ENCODE results near the gene TMEM178B. TPM values are rescaled to one million over a fixed set of nuclear protein-coding genes. Genes with fewer than 3 reads are reported as not detected.
A peak's percentile ranks its signal among the peaks of the same experiment; 100 is the strongest.
"Not testable (repeated sequence)": the region's sequence is repeated elsewhere in the genome, so short reads cannot be mapped to it uniquely, and the experiment has no call there.

Gene TMEM178B
- total and polyA plus RNA-seq, 9 donors = 0.40 to 1.1 (median 0.58) TPM

GRCh38 chr7:141113131-141113530 lies 39.3 kb downstream of the TMEM178B start:
- H3K36me3 ChIP-seq (ENCODE audit: control insufficient read depth, insufficient read depth, low read length) = no peaks in the 10 kb centered on the region
- no peaks in the 10 kb centered on the region for H3K9me3 ChIP-seq (replicated peaks; ENCODE audit: control insufficient read depth, low read depth, low read length)
- no peaks in the 10 kb centered on the region for H3K4me1 ChIP-seq (ENCODE audit: control insufficient read depth, insufficient read depth, low read length)
- H3K27ac ChIP-seq (ENCODE audit: low read length) = no peak overlapping the region
- no peaks in the 10 kb centered on the region for H3K27me3 ChIP-seq (ENCODE audit: control insufficient read depth, insufficient read depth, low read length)
- H3K4me3 ChIP-seq (ENCODE audit: low read length) = no peak overlapping the region
- no peak for DNase-seq
- WGBS (ENCODE audit: insufficient coverage) = 100% methylated on average over 1 of the region's 1 CpG

GRCh38 chr7:141114029-141114664 lies 40.3 kb downstream of the TMEM178B start:
- WGBS (ENCODE audit: insufficient coverage) = 59% methylated on average over 2 of the region's 2 CpGs
- no peaks in the 10 kb centered on the region for H3K27me3 ChIP-seq (ENCODE audit: control insufficient read depth, insufficient read depth, low read length)
- H3K36me3 ChIP-seq (ENCODE audit: control insufficient read depth, insufficient read depth, low read length) = no peaks in the 10 kb centered on the region
- H3K9me3 ChIP-seq (replicated peaks; ENCODE audit: control insufficient read depth, low read depth, low read length) = no peaks in the 10 kb centered on the region
- H3K27ac ChIP-seq (ENCODE audit: low read length) = no peak overlapping the region
- DNase-seq = no peak
- no peak overlapping the region for H3K4me3 ChIP-seq (ENCODE audit: low read length)
- no peaks in the 10 kb centered on the region for H3K4me1 ChIP-seq (ENCODE audit: control insufficient read depth, insufficient read depth, low read length)

- Histone ChIP-seq H3K9me3 (replicated peaks; ENCODE audit: control insufficient read depth, low read depth, low read length) (no peaks in the 10 kb centered on the region), H3K4me1 (ENCODE audit: control insufficient read depth, insufficient read depth, low read length) (no peaks in the 10 kb centered on the region), H3K27ac (ENCODE audit: low read length) (no peak overlapping the region), H3K36me3 (ENCODE audit: control insufficient read depth, insufficient read depth, low read length) (no peaks in the 10 kb centered on the region), H3K27me3 (ENCODE audit: control insufficient read depth, insufficient read depth, low read length) (no peaks in the 10 kb centered on the region), H3K4me3 (ENCODE audit: low read length) (no peak overlapping the region)
- DNase-seq = no peak
- WGBS (ENCODE audit: insufficient coverage) = 83% methylated on average over 1 of the region's 3 CpGs
These were observed 42.1 kb downstream of the TMEM178B start for GRCh38 chr7:141115965-141116364.

GRCh38 chr7:141116661-141117060 lies 42.8 kb downstream of the TMEM178B start:
- not testable (repeated sequence) for H3K4me3 ChIP-seq (ENCODE audit: low read length); H3K9me3 ChIP-seq (replicated peaks; ENCODE audit: control insufficient read depth, low read depth, low read length); H3K4me1 ChIP-seq (ENCODE audit: control insufficient read depth, insufficient read depth, low read length); DNase-seq; H3K27me3 ChIP-seq (ENCODE audit: control insufficient read depth, insufficient read depth, low read length); H3K27ac ChIP-seq (ENCODE audit: low read length); H3K36me3 ChIP-seq (ENCODE audit: control insufficient read depth, insufficient read depth, low read length)
- no CpG with 5 or more reads among the region's 2 CpGs for WGBS (ENCODE audit: insufficient coverage)

GRCh38 chr7:141118767-141119166 lies 44.9 kb downstream of the TMEM178B start:
- Histone ChIP-seq H3K9me3 (replicated peaks; ENCODE audit: control insufficient read depth, low read depth, low read length) (no peaks in the 10 kb centered on the region), H3K27ac (ENCODE audit: low read length) (no peak overlapping the region), H3K4me3 (ENCODE audit: low read length) (no peak overlapping the region), H3K4me1 (ENCODE audit: control insufficient read depth, insufficient read depth, low read length) (no peaks in the 10 kb centered on the region), H3K27me3 (ENCODE audit: control insufficient read depth, insufficient read depth, low read length) (no peaks in the 10 kb centered on the region), H3K36me3 (ENCODE audit: control insufficient read depth, insufficient read depth, low read length) (no peaks in the 10 kb centered on the region)
- DNase-seq = no peak
- whole genome bisulfite sequencing (ENCODE audit: insufficient coverage) = 73% methylated on average over 4 of the region's 6 CpGs

- 100% methylated on average over 1 of the region's 4 CpGs for WGBS (ENCODE audit: insufficient coverage)
- Histone ChIP-seq H3K4me1 (ENCODE audit: control insufficient read depth, insufficient read depth, low read length) (no peaks in the 10 kb centered on the region), H3K36me3 (ENCODE audit: control insufficient read depth, insufficient read depth, low read length) (no peaks in the 10 kb centered on the region), H3K27me3 (ENCODE audit: control insufficient read depth, insufficient read depth, low read length) (no peaks in the 10 kb centered on the region), H3K9me3 (replicated peaks; ENCODE audit: control insufficient read depth, low read depth, low read length) (no peaks in the 10 kb centered on the region), H3K27ac (ENCODE audit: low read length) (no peak overlapping the region), H3K4me3 (ENCODE audit: low read length) (no peak overlapping the region)
- no peak for DNase-seq
These were observed 45.3 kb downstream of the TMEM178B start for GRCh38 chr7:141119187-141119586.

GRCh38 chr7:141122736-141123135 lies 48.9 kb downstream of the TMEM178B start:
- WGBS (ENCODE audit: insufficient coverage) = 68% methylated on average over 2 of the region's 2 CpGs
- DNase-seq = no peak
- Histone ChIP-seq H3K27me3 (ENCODE audit: control insufficient read depth, insufficient read depth, low read length) (no peaks in the 10 kb centered on the region), H3K27ac (ENCODE audit: low read length) (no peak overlapping the region), H3K9me3 (replicated peaks; ENCODE audit: control insufficient read depth, low read depth, low read length) (no peaks in the 10 kb centered on the region), H3K4me3 (ENCODE audit: low read length) (no peak overlapping the region), H3K4me1 (ENCODE audit: control insufficient read depth, insufficient read depth, low read length) (no peaks in the 10 kb centered on the region), H3K36me3 (ENCODE audit: control insufficient read depth, insufficient read depth, low read length) (no peaks in the 10 kb centered on the region)

GRCh38 chr7:141123522-141123921 lies 49.7 kb downstream of the TMEM178B start:
- Histone ChIP-seq H3K27me3 (ENCODE audit: control insufficient read depth, insufficient read depth, low read length) (no peaks in the 10 kb centered on the region), H3K4me1 (ENCODE audit: control insufficient read depth, insufficient read depth, low read length) (no peaks in the 10 kb centered on the region), H3K9me3 (replicated peaks; ENCODE audit: control insufficient read depth, low read depth, low read length) (no peaks in the 10 kb centered on the region), H3K4me3 (ENCODE audit: low read length) (no peak overlapping the region), H3K27ac (ENCODE audit: low read length) (no peak overlapping the region), H3K36me3 (ENCODE audit: control insufficient read depth, insufficient read depth, low read length) (no peaks in the 10 kb centered on the region)
- WGBS (ENCODE audit: insufficient coverage) = 88% methylated on average over 1 of the region's 1 CpG
- no peak for DNase-seq

- no peak overlapping the region for H3K4me3 ChIP-seq (ENCODE audit: low read length)
- H3K36me3 ChIP-seq (ENCODE audit: control insufficient read depth, insufficient read depth, low read length) = no peaks in the 10 kb centered on the region
- no peaks in the 10 kb centered on the region for H3K9me3 ChIP-seq (replicated peaks; ENCODE audit: control insufficient read depth, low read depth, low read length)
- no peak overlapping the region for H3K27ac ChIP-seq (ENCODE audit: low read length)
- 89% methylated on average over 2 of the region's 5 CpGs for WGBS (ENCODE audit: insufficient coverage)
- no peaks in the 10 kb centered on the region for H3K4me1 ChIP-seq (ENCODE audit: control insufficient read depth, insufficient read depth, low read length)
- no peak for DNase-seq
- no peaks in the 10 kb centered on the region for H3K27me3 ChIP-seq (ENCODE audit: control insufficient read depth, insufficient read depth, low read length)
These were observed 52.2 kb downstream of the TMEM178B start for GRCh38 chr7:141126107-141126506.

GRCh38 chr7:141128506-141128905 lies 54.6 kb downstream of the TMEM178B start:
- no CpG with 5 or more reads among the region's 2 CpGs for WGBS (ENCODE audit: insufficient coverage)
- Histone ChIP-seq H3K4me1 (ENCODE audit: control insufficient read depth, insufficient read depth, low read length) (no peaks in the 10 kb centered on the region), H3K27me3 (ENCODE audit: control insufficient read depth, insufficient read depth, low read length) (no peaks in the 10 kb centered on the region), H3K9me3 (replicated peaks; ENCODE audit: control insufficient read depth, low read depth, low read length) (no peaks in the 10 kb centered on the region), H3K4me3 (ENCODE audit: low read length) (no peak overlapping the region), H3K36me3 (ENCODE audit: control insufficient read depth, insufficient read depth, low read length) (no peaks in the 10 kb centered on the region), H3K27ac (ENCODE audit: low read length) (no peak overlapping the region)
- peak; percentile 15 for DNase-seq

GRCh38 chr7:141128931-141129330 lies 55.1 kb downstream of the TMEM178B start:
- no peaks in the 10 kb centered on the region for H3K4me1 ChIP-seq (ENCODE audit: control insufficient read depth, insufficient read depth, low read length)
- H3K9me3 ChIP-seq (replicated peaks; ENCODE audit: control insufficient read depth, low read depth, low read length) = no peaks in the 10 kb centered on the region
- H3K4me3 ChIP-seq (ENCODE audit: low read length) = no peak overlapping the region
- no peak overlapping the region for H3K27ac ChIP-seq (ENCODE audit: low read length)
- no peaks in the 10 kb centered on the region for H3K27me3 ChIP-seq (ENCODE audit: control insufficient read depth, insufficient read depth, low read length)
- H3K36me3 ChIP-seq (ENCODE audit: control insufficient read depth, insufficient read depth, low read length) = no peaks in the 10 kb centered on the region
- no peak for DNase-seq
- WGBS (ENCODE audit: insufficient coverage) = 80% methylated on average over 1 of the region's 2 CpGs
